Adrenal gland (tissue), 5 donors: ENCODE measurements around the gene RPS15.

Source experiments
- CTCF ChIP-seq, 6 experiments: fragments of 450-650 bp in 4 of 6; fragments of 200-600 bp in 2 of 6; sonication (generic) in 1 of 6; IDR thresholded peaks; 1 replicate in 5 of 6; 2 replicates in 1 of 6; pipeline versions ENCODE4 v1.5.1 to v1.8.0; 2016 to 2021; ENCODE audit warnings: antibody characterized with exemption in 6 of 6, mild to moderate bottlenecking in 2 of 6, moderate library complexity in 1 of 6
- POLR2A ChIP-seq, 2 donors: fragments of 450-650 bp; IDR thresholded peaks; one replicate each; pipeline ENCODE4 v1.6.1; 2017; ENCODE audit warnings: antibody characterized with exemption in 2 of 2, mild to moderate bottlenecking in 2 of 2, moderate library complexity in 1 of 2
- donor health status: DM: no; HTN: no; CAD: no.

DNA sequence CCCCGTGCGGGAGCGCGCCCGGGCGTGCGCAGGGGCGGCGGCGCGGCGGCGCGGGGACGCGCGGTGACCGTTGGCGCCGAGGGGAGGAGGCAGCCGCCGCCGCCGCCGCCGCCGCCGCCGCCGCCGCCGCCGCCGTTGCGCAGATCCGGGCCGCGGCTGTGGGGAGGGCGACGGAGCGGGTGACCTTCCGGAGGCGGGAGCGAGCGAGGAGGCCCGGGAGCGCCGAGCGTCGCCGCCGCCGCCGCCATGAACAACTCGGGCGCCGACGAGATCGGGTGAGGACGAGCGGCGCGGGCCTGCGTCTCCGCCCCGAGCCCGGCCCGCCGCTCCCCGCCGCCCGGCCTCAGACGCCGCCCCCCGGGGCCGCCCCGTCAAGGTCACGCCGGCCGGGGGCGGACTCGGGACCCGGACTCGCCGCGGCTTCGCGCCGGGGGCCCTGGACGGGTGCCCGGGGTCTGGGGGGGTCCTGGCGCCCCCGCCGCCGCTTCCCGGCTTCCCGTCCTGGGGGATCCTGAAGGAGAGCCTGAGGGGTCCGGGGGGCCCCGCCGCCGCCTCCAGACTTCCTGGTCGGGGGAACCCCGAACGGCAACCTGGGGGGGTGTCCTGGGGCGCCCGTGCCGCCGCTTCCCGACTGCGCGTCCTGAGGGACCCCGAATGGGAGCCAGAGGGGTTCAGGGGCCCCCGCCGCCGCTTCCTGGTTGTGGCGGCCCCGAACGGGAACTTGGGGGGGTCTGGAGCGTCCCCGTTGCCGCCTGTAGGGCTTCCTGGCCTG is 30.5 kb upstream of the RPS15 start, which contains the start of gene DAZAP1:
- TF ChIP-seq CTCF (IDR thresholded peaks at IDR 0.05) = no peak
- peak; percentile 60 to 67 for TF ChIP-seq POLR2A (IDR thresholded peaks at IDR 0.05)
